ENCODE measurements around the gene CACUL1. TPM values are rescaled to one million over a fixed set of nuclear protein-coding genes. Genes with fewer than 3 reads are reported as not detected.

CACUL1 gene
- total and polyA plus RNA-seq, 2 donors from 2014 or later: 5.3 to 39.3 TPM

DNA sequence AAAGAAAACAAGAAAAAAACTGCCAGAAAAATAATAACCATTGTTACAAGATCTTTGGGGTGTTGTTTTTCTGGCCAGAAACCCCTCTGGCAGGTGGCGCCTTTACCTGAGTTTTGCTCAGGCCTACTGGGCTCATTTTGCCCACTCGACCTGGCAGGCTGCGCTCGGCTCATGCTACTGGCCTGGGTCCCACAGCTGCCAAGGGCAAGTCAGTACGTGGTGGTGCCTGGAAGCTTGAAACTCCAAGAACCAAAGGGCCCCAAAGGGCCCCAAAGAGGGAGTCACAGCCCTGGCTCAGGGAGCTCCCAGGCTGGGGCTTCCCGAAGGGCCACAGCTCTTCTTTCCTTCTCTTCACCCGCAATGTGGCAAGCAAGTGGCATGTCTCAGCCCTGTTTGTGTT is 42.7 kb downstream of the CACUL1 start:
- no peak overlapping the region for H3K27ac ChIP-seq (ENCODE audit: low read depth in 2 of 2, low read length in 2 of 2)

GRCh38 chr10:118710487-118710886 is 44.3 kb downstream of the CACUL1 start:
- FAIRE-seq (no peak), DNase-seq (no peak)
- no peaks in the 10 kb centered on the region for H3K4me1 ChIP-seq (ENCODE audit: control insufficient read depth in 2 of 3, insufficient read depth in 2 of 3, low read depth in 1 of 3, low read length in 3 of 3)
- no peak overlapping the region for H3K4me3 ChIP-seq (ENCODE audit: low read length in 3 of 3)
- no peak for TF ChIP-seq CTCF (IDR thresholded peaks at IDR 0.05; ENCODE audit: borderline replicate concordance, extremely low read depth, insufficient read depth)
- no peak overlapping the region for H3K9ac ChIP-seq (ENCODE audit: low read length in 3 of 3)
- peaks cover 0 to 3% (median 0%) of the 10 kb centered on the region in 3 donors for H3K36me3 ChIP-seq (ENCODE audit: control insufficient read depth in 2 of 3, insufficient read depth in 3 of 3, low read length in 3 of 3)
- intact Hi-C loops (cut with DNase I): no loop called here
- no peaks in the 10 kb centered on the region for H3K9me3 ChIP-seq (ENCODE audit: control insufficient read depth in 2 of 3, insufficient read depth in 1 of 3, low read length in 3 of 3)
- H3K27me3 ChIP-seq (ENCODE audit: control insufficient read depth, insufficient read depth, low read length): no peaks in the 10 kb centered on the region
- H3K27ac ChIP-seq (ENCODE audit: low read depth in 2 of 2, low read length in 2 of 2): no peak overlapping the region

More for the DNA sequence above, 42.7 kb downstream of the CACUL1 start:
- no peak for TF ChIP-seq CTCF (IDR thresholded peaks at IDR 0.05; ENCODE audit: borderline replicate concordance, extremely low read depth, insufficient read depth)
- H3K36me3 ChIP-seq (ENCODE audit: control insufficient read depth in 2 of 3, insufficient read depth in 3 of 3, low read length in 3 of 3): peaks cover 0 to 2% (median 0%) of the 10 kb centered on the region in 3 donors
- no peak overlapping the region for H3K9ac ChIP-seq (ENCODE audit: low read length in 3 of 3)
- intact Hi-C loops (cut with DNase I): no loop called here
- no peaks in the 10 kb centered on the region for H3K4me1 ChIP-seq (ENCODE audit: control insufficient read depth in 2 of 3, insufficient read depth in 2 of 3, low read depth in 1 of 3, low read length in 3 of 3)
- H3K4me3 ChIP-seq (ENCODE audit: low read length in 3 of 3): no peak overlapping the region
- no peak for FAIRE-seq
- no peaks in the 10 kb centered on the region for H3K9me3 ChIP-seq (ENCODE audit: control insufficient read depth in 2 of 3, insufficient read depth in 1 of 3, low read length in 3 of 3)
- no peaks in the 10 kb centered on the region for H3K27me3 ChIP-seq (ENCODE audit: control insufficient read depth, insufficient read depth, low read length)
- no peak for DNase-seq

DNA sequence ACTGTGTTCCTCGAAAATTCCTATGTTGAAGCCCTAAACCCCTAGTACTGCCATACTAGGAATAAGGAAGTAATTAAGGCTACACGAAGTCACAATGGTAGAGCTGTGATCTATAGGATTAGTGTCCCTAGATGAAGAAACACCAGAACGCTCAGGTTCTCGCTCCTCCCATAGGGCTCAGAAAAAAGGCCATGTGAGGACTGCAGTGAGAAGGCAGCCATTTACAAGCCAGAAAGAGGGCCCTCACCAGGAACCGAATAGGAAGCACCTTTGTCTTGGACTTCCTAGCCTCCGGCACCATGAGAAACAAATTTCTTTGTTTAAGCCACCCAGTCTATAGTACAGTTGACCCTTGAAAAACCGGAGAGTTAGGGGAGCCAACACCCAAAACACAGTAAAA is 46.2 kb downstream of the CACUL1 start:
- H3K9me3 ChIP-seq (ENCODE audit: control insufficient read depth in 2 of 3, insufficient read depth in 1 of 3, low read length in 3 of 3): no peaks in the 10 kb centered on the region
- no peaks in the 10 kb centered on the region for H3K27me3 ChIP-seq (ENCODE audit: control insufficient read depth, insufficient read depth, low read length)
- H3K36me3 ChIP-seq (ENCODE audit: control insufficient read depth in 2 of 3, insufficient read depth in 3 of 3, low read length in 3 of 3): peaks cover 0 to 3% (median 0%) of the 10 kb centered on the region in 3 donors
- H3K27ac ChIP-seq (ENCODE audit: low read depth in 2 of 2, low read length in 2 of 2): no peak overlapping the region
- intact Hi-C loops (cut with DNase I): no loop called here
- H3K9ac ChIP-seq (ENCODE audit: low read length in 3 of 3): no peak overlapping the region
- FAIRE-seq: no peak
- H3K4me3 ChIP-seq (ENCODE audit: low read length in 3 of 3): no peak overlapping the region
- no peaks in the 10 kb centered on the region for H3K4me1 ChIP-seq (ENCODE audit: control insufficient read depth in 2 of 3, insufficient read depth in 2 of 3, low read depth in 1 of 3, low read length in 3 of 3)
- DNase-seq: no peak
- TF ChIP-seq CTCF (IDR thresholded peaks at IDR 0.05; ENCODE audit: borderline replicate concordance, extremely low read depth, insufficient read depth): no peak

GRCh38 chr10:118704711-118705110 is 50.1 kb downstream of the CACUL1 start:
- H3K9me3 ChIP-seq (ENCODE audit: control insufficient read depth in 2 of 3, insufficient read depth in 1 of 3, low read length in 3 of 3): no peaks in the 10 kb centered on the region
- no peak for DNase-seq
- no peaks in the 10 kb centered on the region for H3K4me1 ChIP-seq (ENCODE audit: control insufficient read depth in 2 of 3, insufficient read depth in 2 of 3, low read depth in 1 of 3, low read length in 3 of 3)
- H3K36me3 ChIP-seq (ENCODE audit: control insufficient read depth in 2 of 3, insufficient read depth in 3 of 3, low read length in 3 of 3): peaks cover 0 to 8% (median 0%) of the 10 kb centered on the region in 3 donors
- H3K27me3 ChIP-seq (ENCODE audit: control insufficient read depth, insufficient read depth, low read length): no peaks in the 10 kb centered on the region
- no peak overlapping the region for H3K9ac ChIP-seq (ENCODE audit: low read length in 3 of 3)
- no peak for TF ChIP-seq CTCF (IDR thresholded peaks at IDR 0.05; ENCODE audit: borderline replicate concordance, extremely low read depth, insufficient read depth)
- intact Hi-C loops (cut with DNase I): no loop called here
- no peak overlapping the region for H3K4me3 ChIP-seq (ENCODE audit: low read length in 3 of 3)
- H3K27ac ChIP-seq (ENCODE audit: low read depth in 2 of 2, low read length in 2 of 2): no peak overlapping the region
- FAIRE-seq: no peak
